ENCODE data around the gene RMND1.
A peak's percentile ranks its signal among the peaks of the same experiment; 100 is the strongest.
"Not testable (repeated sequence)": the region's sequence is repeated elsewhere in the genome, so short reads cannot be mapped to it uniquely, and the experiment has no call there.

RMND1 gene
- total RNA-seq: 14.3 to 14.4 reads per million in 2 donors

DNA sequence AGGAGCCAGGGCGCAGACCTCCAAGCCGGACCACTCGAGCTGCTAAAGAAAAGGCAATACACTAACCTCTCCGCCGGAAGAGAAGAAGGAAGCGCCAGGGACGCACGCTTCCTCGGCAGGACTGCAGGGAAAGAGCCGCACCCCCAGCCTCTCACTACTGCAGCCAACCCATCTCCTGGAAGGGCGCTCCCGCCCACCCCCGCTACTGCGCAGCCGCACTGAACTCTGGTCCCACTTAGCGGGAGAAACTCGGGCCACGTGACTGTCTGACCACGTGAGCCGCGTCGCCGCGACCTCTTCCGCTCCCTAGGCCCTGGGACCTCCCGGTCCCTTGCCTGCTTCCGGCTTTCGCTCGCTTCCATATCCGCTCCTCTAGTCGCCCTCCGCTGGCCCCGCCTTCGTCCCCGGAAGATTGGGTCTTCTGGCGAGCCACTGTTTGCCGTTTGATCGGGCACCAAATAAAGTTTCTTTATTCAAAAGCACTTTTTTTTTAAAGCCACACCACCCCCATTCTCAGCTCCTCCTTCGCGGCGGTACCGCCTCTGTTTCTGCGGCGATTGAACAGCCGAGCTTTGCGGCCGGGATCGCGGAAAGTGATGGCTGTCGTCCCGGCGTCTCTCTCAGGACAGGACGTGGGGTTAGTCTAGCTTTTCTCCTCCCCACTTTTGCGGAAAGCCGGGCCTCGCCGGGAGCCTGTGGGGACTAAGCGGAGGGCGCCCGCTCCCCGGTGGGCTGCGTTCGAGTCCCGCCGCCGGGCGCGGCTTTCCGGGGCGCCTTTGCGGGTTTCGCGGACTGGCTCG lies at the start of gene RMND1:
Gene RMND1, minus strand, starts transcription at position 177 of the 800 bp plus-strand sequence. CDS start 6,315 bp downstream, outside the sequence.
- peak; percentile 97 to 100 (median 99) for DNase-seq

DNA sequence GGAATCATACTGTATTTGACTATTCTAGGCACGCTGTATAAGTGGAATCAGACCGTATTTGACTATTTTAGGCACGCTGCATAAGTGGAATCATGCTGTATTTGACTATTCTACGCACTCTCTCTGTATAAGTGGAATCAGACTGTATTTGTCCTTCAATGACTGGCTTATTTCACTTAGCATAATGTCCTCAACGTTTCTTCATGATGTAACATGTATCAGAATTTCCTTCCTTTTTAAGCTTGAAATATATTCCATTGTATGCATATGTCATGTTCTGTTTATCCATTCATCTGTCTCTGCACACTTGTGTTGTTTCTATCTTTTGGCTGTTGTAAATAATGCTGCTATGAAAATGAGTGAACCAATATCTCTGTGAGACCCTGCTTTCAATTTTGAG lies 47.6 kb upstream of the RMND1 start:
- DNase-seq: no peak

GRCh38 chr6:151498327-151498726 lies 46.4 kb upstream of the RMND1 start:
- DNase-seq: peak in 1 of 5 experiments; percentile 70

DNA sequence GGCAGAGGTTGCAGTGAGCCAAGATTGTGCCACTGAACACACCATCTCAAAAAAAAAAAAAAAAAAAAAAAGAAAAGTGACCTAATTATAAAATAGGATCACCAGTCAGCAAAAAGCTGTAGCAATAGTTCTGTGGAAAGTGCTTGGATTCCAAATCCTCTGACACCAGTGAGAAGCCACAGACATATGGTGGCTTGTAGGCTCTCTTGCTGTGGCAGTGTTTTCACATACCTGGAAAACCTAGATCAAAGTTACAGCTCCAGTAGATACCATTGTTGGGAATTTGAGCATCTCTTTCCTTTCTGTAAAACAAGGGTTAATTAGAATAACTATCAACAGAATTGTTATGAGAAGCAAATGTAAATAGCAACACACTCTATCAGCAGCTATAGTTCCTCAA lies 46.0 kb upstream of the RMND1 start:
- DNase-seq: no peak

DNA sequence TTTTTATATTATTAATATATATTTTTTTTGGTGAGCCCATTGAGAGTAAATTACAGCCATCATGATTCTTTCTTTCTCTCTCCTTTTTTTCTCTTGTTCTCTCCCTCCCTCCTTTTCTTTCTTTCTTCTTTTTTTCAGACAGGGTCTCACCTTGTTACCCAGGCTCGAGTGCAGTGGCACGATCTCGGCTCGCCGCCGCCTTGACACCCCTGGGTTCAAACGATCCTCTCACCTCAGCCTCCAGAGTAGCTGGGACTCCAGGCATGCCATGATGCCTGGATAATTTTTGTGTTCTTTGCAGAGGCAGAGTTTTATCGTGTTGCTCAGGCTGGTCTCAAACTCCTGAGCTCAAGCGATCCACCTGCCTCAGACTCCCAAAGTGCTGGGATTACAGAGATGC lies 43.5 kb upstream of the RMND1 start:
- DNase-seq: no peak

DNA sequence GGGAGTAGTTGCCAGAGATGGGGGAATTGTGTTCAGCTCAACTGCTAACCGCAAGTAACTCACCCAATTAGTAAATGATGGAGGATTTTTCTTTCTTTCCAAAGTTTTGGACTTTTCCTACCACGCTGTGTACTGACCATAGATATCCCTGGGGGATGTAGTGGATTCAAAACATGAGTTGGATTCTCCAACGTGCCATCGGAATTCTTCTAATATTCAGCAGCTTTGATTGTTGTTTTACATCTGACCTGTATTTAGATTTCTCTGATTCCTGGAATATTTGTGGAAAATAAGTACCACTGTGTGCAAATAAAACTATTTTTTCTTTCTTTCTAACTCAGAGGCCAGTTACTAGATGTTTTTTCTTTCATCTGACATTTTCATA lies 43.0 kb upstream of the RMND1 start:
- DNase-seq: no peak

DNA sequence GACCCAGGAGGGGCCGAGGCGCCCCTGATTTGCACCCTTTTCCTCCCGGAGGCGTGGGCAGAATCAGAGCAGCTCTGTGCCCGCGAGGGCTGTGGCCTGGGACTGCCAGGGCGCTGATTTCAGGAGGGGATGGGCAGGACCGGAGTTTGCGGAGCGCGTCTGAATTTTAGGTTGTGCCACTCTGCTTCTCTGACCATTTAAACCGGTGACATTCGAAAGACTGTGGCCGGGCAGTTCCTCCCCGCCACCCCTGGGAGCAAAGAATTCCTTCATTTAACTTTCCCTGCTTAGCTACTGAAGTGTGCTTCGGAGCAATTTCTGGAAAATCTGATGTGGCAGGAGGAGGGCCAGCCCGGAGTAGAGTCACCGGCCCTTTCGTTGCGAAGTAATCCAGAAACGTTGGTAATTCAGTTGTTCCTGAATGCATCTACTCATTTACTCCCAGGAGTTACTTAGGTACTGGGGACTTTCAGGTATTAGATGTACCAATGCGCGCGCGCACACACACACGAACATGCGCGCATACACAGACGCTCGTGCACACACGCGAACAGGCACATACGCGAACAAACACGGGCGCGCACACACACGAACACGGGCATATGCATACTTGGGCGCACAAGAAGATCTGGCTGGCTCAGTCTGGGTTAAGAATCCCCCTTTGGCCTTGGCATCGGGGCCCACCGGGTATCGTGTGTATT lies 42.5 kb upstream of the RMND1 start:
- DNase-seq: peak in 2 of 5 experiments; percentile 5 to 82

DNA sequence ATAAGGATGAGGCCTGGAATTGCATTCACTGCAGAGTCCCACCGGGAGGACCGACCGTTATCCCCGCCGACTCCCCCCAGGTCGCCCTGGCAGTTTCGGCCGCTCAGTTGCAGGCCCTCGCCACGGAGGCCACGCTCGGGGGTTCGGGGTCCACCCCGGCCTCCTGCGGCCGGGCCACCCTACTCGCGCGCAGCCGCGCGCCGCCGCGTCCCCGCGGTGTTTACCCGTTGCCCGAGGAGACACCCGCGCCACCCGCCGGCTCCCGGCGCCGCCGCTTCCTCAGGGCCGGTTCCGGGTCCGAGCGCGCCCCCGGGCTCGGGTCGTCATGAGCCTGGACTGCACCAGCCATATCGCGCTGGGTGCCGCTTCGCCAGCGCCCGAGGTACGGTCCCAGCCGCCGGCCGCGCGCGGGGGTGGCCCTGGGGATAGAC lies 41.9 kb upstream of the RMND1 start, which contains the start of gene CCDC170:
Gene CCDC170, plus strand, starts transcription at position 214 of the 431 bp plus-strand sequence. Its CDS starts 112 bp downstream, at position 326.
- DNase-seq: peak in 1 of 5 experiments; percentile 38

- no peak for DNase-seq
Measured at GRCh38 chr6:151493161-151493803, 41.4 kb upstream of the RMND1 start.

GRCh38 chr6:151490996-151491395 lies 39.1 kb upstream of the RMND1 start:
- no peak for DNase-seq

GRCh38 chr6:151488226-151488625 lies 36.3 kb upstream of the RMND1 start:
- no peak for DNase-seq

DNA sequence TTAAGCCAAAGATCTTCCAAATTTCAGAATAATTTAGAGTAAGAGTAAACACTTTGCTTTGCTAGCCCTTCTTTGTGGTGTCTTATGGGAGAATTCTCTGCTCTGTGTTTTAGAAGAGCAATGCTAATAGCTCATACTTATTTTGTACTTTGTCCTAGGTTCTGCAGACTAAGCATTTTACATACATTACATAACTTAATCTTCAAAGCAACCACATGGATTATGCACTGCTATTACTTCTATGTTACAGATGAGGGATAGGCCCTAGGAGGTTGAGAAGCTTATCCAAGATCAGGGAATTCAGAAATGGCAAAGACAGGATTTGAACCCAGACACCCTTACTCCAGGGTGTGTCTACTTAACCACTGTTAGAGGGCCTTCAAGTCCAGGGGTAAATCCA lies 32.1 kb upstream of the RMND1 start:
- DNase-seq: no peak

- DNase-seq: peak in 1 of 5 experiments; percentile 72
Measured at GRCh38 chr6:151482290-151482689, 30.4 kb upstream of the RMND1 start.

DNA sequence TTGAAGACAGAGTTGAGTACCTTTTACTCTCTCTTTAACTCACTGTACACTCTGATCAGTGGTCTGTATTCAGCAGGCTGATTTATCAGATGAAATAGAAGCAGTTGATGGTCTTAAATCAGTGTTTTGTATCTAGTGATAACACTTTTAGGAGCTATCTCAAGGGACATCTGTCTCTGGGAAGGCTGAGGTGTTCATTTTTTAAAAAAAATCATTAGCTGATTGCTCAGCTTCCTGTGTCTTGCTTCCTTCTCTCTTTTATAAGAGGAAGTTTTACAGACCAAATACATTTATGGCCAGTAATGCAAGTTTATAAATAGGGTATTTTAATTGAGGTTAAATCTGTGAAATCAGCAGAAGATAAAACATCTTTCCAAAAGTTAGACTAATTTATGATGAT lies 29.9 kb upstream of the RMND1 start:
- peak in 1 of 5 experiments; percentile 59 for DNase-seq

GRCh38 chr6:151478670-151479069 lies 26.7 kb upstream of the RMND1 start:
- DNase-seq: no peak

GRCh38 chr6:151477726-151478125 lies 25.8 kb upstream of the RMND1 start:
- no peak for DNase-seq

DNA sequence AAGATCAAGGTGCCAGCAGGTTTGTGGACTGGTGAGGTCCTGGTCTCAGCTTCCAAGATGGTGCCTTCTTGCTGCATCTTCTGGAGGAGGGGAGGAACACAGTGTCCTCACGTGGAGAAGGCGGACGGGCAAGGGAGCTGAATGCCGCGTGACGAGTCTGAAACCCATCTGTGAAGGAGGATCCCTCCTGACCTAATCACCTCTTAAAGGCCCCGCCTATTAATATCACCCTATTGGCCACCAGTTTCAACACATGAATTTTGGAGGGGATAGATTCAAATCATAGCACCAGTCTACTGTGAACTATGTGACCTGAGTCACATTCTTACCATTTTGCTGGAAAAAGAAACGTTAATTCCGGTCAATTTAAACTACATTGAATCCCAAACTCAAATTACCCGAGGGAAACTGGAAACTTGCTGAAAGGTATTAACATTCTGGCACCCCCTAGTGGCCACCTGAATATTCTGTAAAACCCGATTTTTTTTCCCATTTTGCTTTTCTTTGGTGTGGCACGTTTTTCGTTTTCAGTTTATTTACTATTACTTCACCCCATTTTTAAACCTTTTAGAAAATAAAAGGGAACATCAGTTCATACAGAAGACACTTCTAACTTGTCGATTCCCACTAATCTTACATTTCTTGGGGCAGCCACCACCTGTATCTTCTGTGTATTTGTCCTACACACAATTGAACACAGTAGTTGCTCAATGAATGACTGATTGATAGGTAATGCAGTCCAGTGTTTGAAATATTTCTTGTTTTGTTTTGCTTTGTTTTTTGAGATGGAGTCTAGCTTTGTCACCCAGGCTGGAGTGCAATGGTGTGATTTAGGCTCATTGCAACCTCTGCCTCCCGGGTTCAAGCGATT lies 24.0 kb upstream of the RMND1 start:
- DNase-seq: peak in 3 of 5 experiments; percentile 15 to 46 (median 20)

DNA sequence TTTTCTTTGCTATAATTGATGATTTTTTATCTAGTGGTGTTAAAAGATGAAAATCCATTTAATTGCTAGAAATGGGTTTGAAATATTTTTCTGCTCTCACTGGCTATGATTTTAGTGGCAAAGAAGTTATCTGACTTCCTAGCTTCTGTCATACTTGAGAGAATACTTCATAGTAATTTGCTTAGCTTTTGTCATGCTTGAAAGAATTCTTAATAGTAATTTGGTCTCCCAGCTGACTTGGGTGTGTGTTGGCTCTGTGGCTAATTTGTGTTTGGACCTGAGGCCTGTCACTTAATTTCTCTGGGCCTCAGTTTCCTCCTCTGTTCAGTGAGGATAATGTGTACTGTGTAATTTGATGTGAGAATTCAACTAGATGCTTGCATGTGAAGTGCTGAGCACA lies 12.8 kb upstream of the RMND1 start:
- DNase-seq: no peak

GRCh38 chr6:151461673-151462072 lies 9.7 kb upstream of the RMND1 start:
- DNase-seq: no peak

GRCh38 chr6:151455751-151456398 lies 3.9 kb upstream of the RMND1 start:
- DNase-seq: not testable (repeated sequence)

DNA sequence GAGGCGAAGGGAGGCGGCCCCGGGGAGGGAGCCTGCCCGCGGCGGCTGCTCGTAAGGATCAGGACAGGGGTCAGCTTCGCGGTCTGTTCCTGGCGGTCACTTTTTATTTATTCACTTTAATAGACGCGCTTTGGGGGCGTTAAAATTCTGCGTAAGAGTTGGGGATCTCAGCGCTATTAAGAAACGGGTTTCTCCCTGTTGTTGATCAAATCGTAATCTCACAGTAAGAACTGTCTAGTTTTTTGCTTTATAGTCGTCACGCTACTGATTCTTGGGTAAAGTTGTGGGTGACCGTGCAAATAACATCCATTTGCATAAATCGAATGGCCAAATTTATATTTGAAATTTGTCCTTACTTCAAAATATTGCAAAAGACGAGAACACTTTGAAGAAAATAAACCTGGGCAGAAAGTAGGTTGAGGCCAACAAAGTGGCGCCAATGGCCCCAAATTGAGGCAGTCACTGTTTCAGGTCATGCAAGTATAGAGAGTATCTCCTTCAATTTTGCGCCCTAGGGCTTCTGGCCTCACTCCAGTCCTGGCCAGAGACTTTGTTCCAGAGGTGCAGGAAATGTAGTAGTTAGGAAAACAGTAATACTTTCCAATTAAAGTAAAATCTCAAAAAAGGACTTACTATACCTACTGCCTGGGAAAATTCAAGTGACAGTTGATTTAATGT lies 963 bp upstream of the RMND1 start:
- DNase-seq: no peak
